Loucy (cell line): ENCODE results near the gene MYO18B.

Experiments
- H2AFZ ChIP-seq: fragments of 200-600 bp; sonication (generic); 2 replicates; pipeline ENCODE4 v1.6.0; 2016; ENCODE audit warnings: antibody characterized with exemption, mild to moderate bottlenecking, low read length, moderate library complexity
- H3F3A ChIP-seq: fragments of 200-600 bp; 2 replicates; pipeline ENCODE4 v1.6.0; 2016; ENCODE audit warnings: antibody characterized with exemption, low read depth, mild to moderate bottlenecking
- H3K27me3 ChIP-seq: fragments of 200-600 bp; sonication (generic); 2 replicates; pipeline ENCODE4 v1.6.1; 2014; ENCODE audit warnings: low read length, mild to moderate bottlenecking; ENCODE audit not compliant: insufficient read depth, poor library complexity, severe bottlenecking
- H3K36me3 ChIP-seq: fragments of 200-600 bp; sonication (generic); 2 replicates; pipeline ENCODE4 v1.6.1; 2016; ENCODE audit warnings: low read length; ENCODE audit not compliant: insufficient read depth
- H3K4me1 ChIP-seq: fragments of 200-600 bp; sonication (generic); 2 replicates; pipeline ENCODE4 v1.5.1; 2014; ENCODE audit warnings: low read length, mild to moderate bottlenecking; ENCODE audit not compliant: insufficient read depth, poor library complexity, severe bottlenecking
- H3K4me2 ChIP-seq: fragments of 200-600 bp; sonication (generic); 2 replicates; pipeline ENCODE4 v1.6.0; 2014; ENCODE audit warnings: antibody characterized with exemption, low read length, low read depth, mild to moderate bottlenecking; ENCODE audit not compliant: poor library complexity, severe bottlenecking
- H3K4me3 ChIP-seq: fragments of 200-600 bp; sonication (generic); 2 replicates; pipeline ENCODE4 v1.5.1; 2014; ENCODE audit warnings: low read length, mild to moderate bottlenecking, mixed read lengths; ENCODE audit not compliant: poor library complexity, severe bottlenecking
- H3K79me2 ChIP-seq: fragments of 200-600 bp; sonication (generic); 2 replicates; pipeline ENCODE4 v1.6.1; 2014; ENCODE audit warnings: low read length; ENCODE audit not compliant: insufficient read depth
- H3K9ac ChIP-seq: fragments of 200-600 bp; sonication (generic); 2 replicates; pipeline ENCODE4 v1.6.0; 2014; ENCODE audit warnings: mild to moderate bottlenecking, low read depth, low read length, moderate library complexity; ENCODE audit not compliant: poor library complexity, severe bottlenecking
- H3K9me2 ChIP-seq: fragments of 200-600 bp; sonication (generic); replicated peaks from 2 replicates; pipeline ENCODE4 v1.6.1; 2016; ENCODE audit warnings: low read depth, low read length, mixed read lengths
- H3K9me3 ChIP-seq: fragments of 200-600 bp; sonication (generic); 2 replicates; pipeline ENCODE4 v1.6.1; 2014; ENCODE audit warnings: mild to moderate bottlenecking, antibody characterized with exemption, low read length, low read depth; ENCODE audit not compliant: insufficient read depth
- H4K20me1 ChIP-seq: fragments of 200-600 bp; sonication (generic); 2 replicates; pipeline ENCODE4 v1.6.0; 2014; ENCODE audit warnings: antibody characterized with exemption, low read length, mild to moderate bottlenecking; ENCODE audit not compliant: insufficient read depth, poor library complexity, severe bottlenecking
- EZH2phosphoT487 ChIP-seq: fragments of 200-600 bp; IDR thresholded peaks from 2 replicates; pipeline ENCODE4 v1.6.1; 2018; ENCODE audit warnings: antibody characterized with exemption, mild to moderate bottlenecking, moderate library complexity, borderline replicate concordance
- TF ChIP-seq, protein P1 (sequence below): fragments of 200-600 bp; sonication (generic); conservative IDR thresholded peaks from 2 replicates; pipeline ENCODE4 v1.5.1; 2014; ENCODE audit warnings: mild to moderate bottlenecking, antibody characterized with exemption, low read length

The MYO18B gene

GRCh38 chr22:25777411-25777810 lies 35.4 kb downstream of the MYO18B start:
- Histone ChIP-seq H3K27me3 (no peaks in the 10 kb centered on the region), H3K36me3 (no peaks in the 10 kb centered on the region), H3K4me3 (no peak overlapping the region), H3K79me2 (no peaks in the 10 kb centered on the region), H3K4me1 (peaks cover 11% of the 10 kb centered on the region), H3K9me2 (no peaks in the 10 kb centered on the region), H3K9me3 (no peaks in the 10 kb centered on the region), H4K20me1 (no peaks in the 10 kb centered on the region), H2AFZ (no peak overlapping the region), H3K4me2 (no peak overlapping the region), H3K9ac (no peak overlapping the region), H3F3A (no peaks in the 10 kb centered on the region)
- no peak for TF ChIP-seq EZH2phosphoT487
- TF ChIP-seq, protein P1, sequence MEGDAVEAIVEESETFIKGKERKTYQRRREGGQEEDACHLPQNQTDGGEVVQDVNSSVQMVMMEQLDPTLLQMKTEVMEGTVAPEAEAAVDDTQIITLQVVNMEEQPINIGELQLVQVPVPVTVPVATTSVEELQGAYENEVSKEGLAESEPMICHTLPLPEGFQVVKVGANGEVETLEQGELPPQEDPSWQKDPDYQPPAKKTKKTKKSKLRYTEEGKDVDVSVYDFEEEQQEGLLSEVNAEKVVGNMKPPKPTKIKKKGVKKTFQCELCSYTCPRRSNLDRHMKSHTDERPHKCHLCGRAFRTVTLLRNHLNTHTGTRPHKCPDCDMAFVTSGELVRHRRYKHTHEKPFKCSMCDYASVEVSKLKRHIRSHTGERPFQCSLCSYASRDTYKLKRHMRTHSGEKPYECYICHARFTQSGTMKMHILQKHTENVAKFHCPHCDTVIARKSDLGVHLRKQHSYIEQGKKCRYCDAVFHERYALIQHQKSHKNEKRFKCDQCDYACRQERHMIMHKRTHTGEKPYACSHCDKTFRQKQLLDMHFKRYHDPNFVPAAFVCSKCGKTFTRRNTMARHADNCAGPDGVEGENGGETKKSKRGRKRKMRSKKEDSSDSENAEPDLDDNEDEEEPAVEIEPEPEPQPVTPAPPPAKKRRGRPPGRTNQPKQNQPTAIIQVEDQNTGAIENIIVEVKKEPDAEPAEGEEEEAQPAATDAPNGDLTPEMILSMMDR = no peak

- no peaks in the 10 kb centered on the region for H3K9me3 ChIP-seq
- H3F3A ChIP-seq = no peaks in the 10 kb centered on the region
- no peak overlapping the region for H3K4me2 ChIP-seq
- TF ChIP-seq EZH2phosphoT487 = no peak
- TF ChIP-seq, protein P1 = peak; percentile 52
- no peak overlapping the region for H2AFZ ChIP-seq
- H3K79me2 ChIP-seq = no peaks in the 10 kb centered on the region
- H3K9ac ChIP-seq = no peak overlapping the region
- no peaks in the 10 kb centered on the region for H3K27me3 ChIP-seq
- H3K9me2 ChIP-seq = no peaks in the 10 kb centered on the region
- no peaks in the 10 kb centered on the region for H3K36me3 ChIP-seq
- peaks cover 7% of the 10 kb centered on the region for H3K4me1 ChIP-seq
- no peaks in the 10 kb centered on the region for H4K20me1 ChIP-seq
- H3K4me3 ChIP-seq = no peak overlapping the region
These were observed 35.9 kb downstream of the MYO18B start for GRCh38 chr22:25777870-25778269.

DNA sequence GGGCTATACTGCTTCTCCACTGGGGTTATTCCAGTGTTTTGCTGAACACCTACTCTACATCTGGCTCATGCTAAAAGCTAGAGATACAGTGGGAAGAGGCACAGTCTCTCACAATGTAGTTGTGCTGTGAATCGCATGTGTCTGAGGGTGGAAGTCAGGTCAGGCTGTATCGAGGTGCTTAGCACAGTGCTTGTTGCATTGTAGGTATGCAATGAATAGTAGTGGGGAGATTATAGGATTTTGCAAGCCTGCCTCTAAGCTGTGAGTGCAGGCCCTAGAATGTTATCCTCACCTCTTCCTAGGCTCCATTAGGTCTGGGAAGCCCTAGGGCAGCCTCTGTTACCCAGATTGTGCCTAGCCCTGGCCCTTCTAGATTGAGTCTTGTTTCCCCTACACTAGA lies 37.4 kb downstream of the MYO18B start:
- no peaks in the 10 kb centered on the region for H4K20me1 ChIP-seq
- H3K9ac ChIP-seq = no peak overlapping the region
- H3K4me2 ChIP-seq = no peak overlapping the region
- no peaks in the 10 kb centered on the region for H3K27me3 ChIP-seq
- H2AFZ ChIP-seq = no peak overlapping the region
- H3K9me3 ChIP-seq = no peaks in the 10 kb centered on the region
- TF ChIP-seq, protein P1 = no peak
- TF ChIP-seq EZH2phosphoT487 = no peak
- no peaks in the 10 kb centered on the region for H3K79me2 ChIP-seq
- no peaks in the 10 kb centered on the region for H3K9me2 ChIP-seq
- no peak overlapping the region for H3K4me3 ChIP-seq
- no peaks in the 10 kb centered on the region for H3K36me3 ChIP-seq
- peaks cover 6% of the 10 kb centered on the region for H3K4me1 ChIP-seq
- no peaks in the 10 kb centered on the region for H3F3A ChIP-seq
